GM12865 (cell line): ENCODE measurements around the gene NIPBL.
"Not testable (repeated sequence)": the region's sequence is repeated elsewhere in the genome, so short reads cannot be mapped to it uniquely, and the experiment has no call there.

Experiments used
- DNase-seq: peaks from one replicate; pipeline ENCODE4 v3.0.0; 2010; ENCODE audit warnings: low read depth
- H3K4me3 ChIP-seq: 2 replicates; pipeline ENCODE4 v1.5.1; 2011; ENCODE audit warnings: mild to moderate bottlenecking, low read depth, low read length, control low read depth
- TF ChIP-seq, protein P1 (sequence below): IDR thresholded peaks from 2 replicates; pipeline ENCODE4 v1.5.1; 2011; ENCODE audit warnings: low read length, control low read depth, low read depth, inconsistent platforms; ENCODE audit not compliant: insufficient read depth; ENCODE audit errors: missing control alignments

NIPBL gene

DNA sequence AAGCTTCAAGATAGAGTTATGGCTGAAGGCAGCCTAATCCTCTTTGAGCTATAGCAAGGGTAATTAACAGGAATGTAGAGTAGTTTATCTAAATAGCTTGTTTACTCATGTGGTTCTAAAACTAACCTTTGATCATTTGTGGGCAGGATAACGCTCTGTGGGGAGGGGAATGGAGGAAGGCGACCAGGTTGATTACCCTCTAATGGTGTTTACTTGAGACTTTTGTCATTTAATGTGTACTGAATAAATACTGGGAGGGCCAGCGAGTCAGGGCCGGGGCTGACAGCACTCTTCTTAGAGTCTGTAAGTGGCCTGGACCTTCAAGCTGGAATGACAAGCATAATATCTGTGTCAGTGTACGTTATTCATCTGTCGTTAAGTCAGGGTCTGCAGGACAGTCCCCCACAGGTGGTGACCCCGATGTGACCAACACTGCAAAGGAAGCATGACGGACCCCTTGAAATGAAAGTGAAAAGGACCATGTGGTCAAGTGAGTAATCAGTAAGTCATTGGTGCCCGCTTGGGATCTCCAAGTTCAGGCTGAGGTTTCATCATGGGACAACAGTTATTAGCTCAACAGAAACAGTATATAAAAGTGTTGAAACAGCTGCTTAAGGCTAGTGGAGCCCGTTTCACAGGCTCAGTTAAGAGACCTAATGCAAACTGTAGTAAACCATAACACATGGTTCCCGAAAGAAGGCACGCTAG lies 210.1 kb downstream of the NIPBL start:
- DNase-seq: no peak
- TF ChIP-seq, protein P1, sequence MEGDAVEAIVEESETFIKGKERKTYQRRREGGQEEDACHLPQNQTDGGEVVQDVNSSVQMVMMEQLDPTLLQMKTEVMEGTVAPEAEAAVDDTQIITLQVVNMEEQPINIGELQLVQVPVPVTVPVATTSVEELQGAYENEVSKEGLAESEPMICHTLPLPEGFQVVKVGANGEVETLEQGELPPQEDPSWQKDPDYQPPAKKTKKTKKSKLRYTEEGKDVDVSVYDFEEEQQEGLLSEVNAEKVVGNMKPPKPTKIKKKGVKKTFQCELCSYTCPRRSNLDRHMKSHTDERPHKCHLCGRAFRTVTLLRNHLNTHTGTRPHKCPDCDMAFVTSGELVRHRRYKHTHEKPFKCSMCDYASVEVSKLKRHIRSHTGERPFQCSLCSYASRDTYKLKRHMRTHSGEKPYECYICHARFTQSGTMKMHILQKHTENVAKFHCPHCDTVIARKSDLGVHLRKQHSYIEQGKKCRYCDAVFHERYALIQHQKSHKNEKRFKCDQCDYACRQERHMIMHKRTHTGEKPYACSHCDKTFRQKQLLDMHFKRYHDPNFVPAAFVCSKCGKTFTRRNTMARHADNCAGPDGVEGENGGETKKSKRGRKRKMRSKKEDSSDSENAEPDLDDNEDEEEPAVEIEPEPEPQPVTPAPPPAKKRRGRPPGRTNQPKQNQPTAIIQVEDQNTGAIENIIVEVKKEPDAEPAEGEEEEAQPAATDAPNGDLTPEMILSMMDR: no peak
- no peak overlapping the region for H3K4me3 ChIP-seq

DNA sequence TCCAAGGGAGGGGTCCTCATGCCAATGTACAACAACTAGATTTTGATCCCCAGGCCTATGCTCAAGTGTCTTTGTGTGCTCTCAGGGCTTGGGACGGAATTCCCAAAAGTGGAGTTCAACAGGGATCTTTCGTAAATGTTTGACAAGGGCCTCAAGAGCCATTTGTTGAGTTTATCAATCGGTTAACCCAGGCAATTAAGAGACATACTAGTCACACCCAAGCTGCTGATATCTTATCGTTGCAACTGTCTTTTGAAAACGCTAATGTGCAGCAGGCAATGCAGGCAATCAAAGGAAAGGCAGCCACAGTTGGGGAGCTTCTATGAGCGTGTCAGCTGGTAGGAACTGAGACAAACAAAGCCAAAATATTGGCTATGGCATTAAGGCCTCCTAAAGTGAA lies 211.4 kb downstream of the NIPBL start:
- TF ChIP-seq, protein P1: no peak
- no peak overlapping the region for H3K4me3 ChIP-seq
- no peak for DNase-seq

DNA sequence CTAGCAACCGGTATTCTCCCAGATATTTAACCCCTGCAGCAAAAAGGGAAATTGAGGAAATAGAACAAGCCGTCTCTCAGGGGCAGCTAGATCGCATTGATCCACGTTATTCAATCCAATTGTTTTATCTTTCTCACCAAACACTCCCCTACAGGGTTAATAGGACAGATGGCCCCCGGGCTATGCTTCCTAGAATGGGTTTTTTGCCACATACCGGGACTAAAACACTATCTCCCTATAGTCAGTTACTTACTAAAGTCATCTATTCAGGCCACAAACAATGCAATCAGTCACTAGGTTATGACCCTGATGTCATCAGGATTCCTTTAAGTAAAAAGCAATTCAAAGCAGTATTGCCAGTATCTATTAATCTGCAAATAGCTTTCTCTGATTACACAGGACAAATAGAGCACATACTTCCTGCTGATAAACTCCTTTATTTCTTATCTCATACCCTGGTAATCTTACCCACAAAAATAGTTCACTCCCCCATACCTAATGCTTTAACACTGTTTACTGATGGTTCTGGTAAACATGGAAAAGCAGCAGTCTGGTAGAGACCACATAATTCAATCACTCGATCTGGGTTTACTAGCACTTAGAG lies 213.7 kb downstream of the NIPBL start:
- no peak for DNase-seq
- H3K4me3 ChIP-seq: no peak overlapping the region
- TF ChIP-seq, protein P1: no peak

DNA sequence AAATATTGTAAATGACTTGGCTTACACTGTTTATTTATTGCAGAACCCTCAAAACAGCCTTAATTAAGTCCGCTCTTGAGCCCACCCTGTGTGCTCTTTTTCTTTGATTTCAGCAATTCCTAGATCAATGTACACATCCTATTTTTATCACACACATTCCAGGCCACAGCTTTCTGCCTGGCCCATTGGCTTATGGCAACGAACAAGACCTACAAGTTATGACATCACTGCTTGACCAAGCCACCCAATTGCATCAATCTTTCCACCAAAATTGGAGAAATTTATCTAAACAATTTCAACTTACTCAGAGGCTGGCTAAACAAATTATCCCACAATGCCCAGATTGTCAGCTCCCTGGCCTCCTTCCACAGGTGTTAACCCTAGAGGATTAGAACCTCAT lies 214.2 kb downstream of the NIPBL start:
- no peak for DNase-seq
- TF ChIP-seq, protein P1: no peak
- H3K4me3 ChIP-seq: no peak overlapping the region

DNA sequence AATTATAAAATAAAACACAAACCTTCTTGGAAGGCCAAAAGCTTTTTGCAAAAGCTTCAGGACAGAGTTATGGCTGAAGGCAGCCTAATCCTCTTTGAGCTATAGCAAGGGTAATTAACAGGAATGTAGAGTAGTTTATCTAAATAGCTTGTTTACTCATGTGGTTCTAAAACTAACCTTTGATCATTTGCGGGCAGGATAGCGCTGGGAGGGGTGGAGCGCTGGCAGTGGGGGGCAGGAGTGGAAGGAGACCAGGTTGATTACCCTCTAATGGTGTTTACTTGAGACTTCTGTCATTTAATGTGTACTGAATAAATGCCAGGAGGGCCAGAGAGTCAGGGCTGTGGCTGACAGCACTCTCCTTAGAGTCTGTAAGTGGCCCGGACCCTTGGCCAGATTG lies 217.2 kb downstream of the NIPBL start:
- not testable (repeated sequence) for H3K4me3 ChIP-seq, DNase-seq

DNA sequence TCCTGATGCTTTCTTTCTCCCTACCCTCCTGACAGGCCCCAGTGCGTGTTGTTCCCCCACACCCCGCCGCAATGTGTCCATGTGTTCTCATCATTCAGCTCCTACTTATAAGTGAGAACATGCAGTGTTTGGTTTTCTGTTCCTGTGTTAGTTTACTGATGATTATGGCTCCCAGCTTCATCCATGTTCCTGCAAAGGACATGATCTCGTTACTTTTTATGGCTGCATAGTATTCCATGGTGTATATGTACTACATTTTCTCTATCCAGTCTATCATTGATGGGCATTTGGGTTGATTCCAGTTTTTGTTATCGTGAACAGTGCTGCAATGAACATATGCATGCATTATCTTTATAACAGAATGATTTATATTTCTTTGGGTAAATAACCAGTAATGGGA lies 222.7 kb downstream of the NIPBL start:
- H3K4me3 ChIP-seq, DNase-seq: not testable (repeated sequence)

DNA sequence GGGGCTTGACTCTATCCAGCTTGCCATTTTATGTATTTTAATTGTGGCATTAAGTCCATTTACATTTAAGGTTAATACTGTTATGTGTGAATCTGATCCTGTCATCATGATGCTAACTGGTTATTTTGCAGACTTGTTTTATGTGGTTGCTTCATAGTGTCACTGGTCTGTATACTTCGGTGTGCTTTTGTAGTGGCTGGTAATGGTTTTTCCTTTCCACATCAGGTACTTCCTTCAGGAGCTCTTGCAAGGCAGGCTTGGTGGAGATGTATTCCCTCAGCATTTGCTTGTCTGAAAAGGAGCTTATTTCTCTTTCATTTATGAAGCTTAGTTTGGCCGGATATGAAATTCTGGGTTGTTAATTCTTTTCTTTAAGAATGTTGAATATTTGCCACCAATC lies 226.7 kb downstream of the NIPBL start:
- no peak overlapping the region for H3K4me3 ChIP-seq
- no peak for DNase-seq
- TF ChIP-seq, protein P1: no peak

DNA sequence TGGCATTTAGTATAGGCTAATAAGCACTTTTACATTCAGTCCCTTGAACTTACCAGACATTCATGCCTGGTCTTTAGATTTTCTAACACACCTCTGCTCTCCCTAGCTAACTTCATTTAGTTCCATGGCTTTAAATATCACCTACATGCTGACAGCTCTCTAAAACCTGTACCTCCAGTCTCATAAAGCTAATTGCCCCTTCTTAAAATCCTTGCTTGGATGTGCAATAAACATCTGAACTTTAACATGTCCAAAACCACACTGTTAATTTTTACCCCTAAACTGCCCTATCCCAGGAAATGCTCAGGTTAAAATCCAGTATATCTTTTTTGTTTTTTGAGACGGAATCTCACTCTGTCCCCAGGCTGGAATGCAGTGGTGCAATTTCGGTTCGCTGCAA lies 232.8 kb downstream of the NIPBL start:
- DNase-seq: no peak
- TF ChIP-seq, protein P1: no peak
- no peak overlapping the region for H3K4me3 ChIP-seq
